ENCODE measurements around the gene TEKT4. TPM values are rescaled to one million over a fixed set of nuclear protein-coding genes. Genes with fewer than 3 reads are reported as not detected.
"Not testable (repeated sequence)": the region's sequence is repeated elsewhere in the genome, so short reads cannot be mapped to it uniquely, and the experiment has no call there.

The TEKT4 gene
- total RNA-seq, 2 experiments from 2014 or later: not detected

DNA sequence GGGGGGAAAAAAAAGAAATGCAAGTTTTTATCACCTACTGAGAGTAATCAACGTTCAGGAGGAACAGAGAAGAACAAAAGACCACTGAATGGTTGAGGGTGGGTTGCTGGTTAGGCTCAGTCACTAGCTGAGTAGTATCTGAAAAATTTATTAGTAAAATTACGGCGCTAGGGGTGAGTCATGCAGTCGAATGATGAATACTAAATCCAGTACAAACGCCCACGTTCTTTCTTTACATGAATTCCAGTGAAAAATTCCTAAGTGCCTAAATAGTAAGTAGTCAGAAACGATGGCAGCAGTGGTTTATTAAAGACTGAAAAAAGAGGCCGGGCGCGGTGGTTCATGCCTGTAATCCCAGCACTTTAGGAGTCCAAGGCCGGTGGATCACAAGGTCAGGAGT, 52.0 kb downstream of the TEKT4 start:
- H3K4me3 Mint-ChIP-seq: no peak overlapping the region
- H3K9me3 Mint-ChIP-seq: peaks cover 5% of the 10 kb centered on the region
- no peak overlapping the region for H3K27ac Mint-ChIP-seq
- TF ChIP-seq CTCF (IDR thresholded peaks at IDR 0.05): no peak
- CTCF ChIA-PET: no interaction called here
- ATAC-seq (no peak), DNase-seq (no peak)
- intact Hi-C loops (cut with micrococcal nuclease): no loop called here
- peaks cover 8% of the 10 kb centered on the region for H3K27me3 Mint-ChIP-seq
- no peaks in the 10 kb centered on the region for H3K36me3 Mint-ChIP-seq (ENCODE audit: low read depth)
- POLR2A ChIA-PET: no interaction called here
- H3K4me1 Mint-ChIP-seq (ENCODE audit: low read depth): no peaks in the 10 kb centered on the region

GRCh38 chr2:94924999-94925398, 53.8 kb downstream of the TEKT4 start:
- CTCF ChIA-PET; H3K4me1 Mint-ChIP-seq (ENCODE audit: low read depth); DNase-seq; H3K4me3 Mint-ChIP-seq; ATAC-seq; POLR2A ChIA-PET; intact Hi-C loops (cut with micrococcal nuclease); H3K27ac Mint-ChIP-seq; H3K9me3 Mint-ChIP-seq; H3K36me3 Mint-ChIP-seq (ENCODE audit: low read depth); H3K27me3 Mint-ChIP-seq: not testable (repeated sequence)

Other genes starting within 250 kb of the TEKT4 start
- gene MAL, start 154.3 kb downstream of the TEKT4 start, total RNA-seq: 10 to 100 TPM; 54.0 to 59.2 TPM

All from activated CD8-positive, alpha-beta T cell treated with anti-CD3 and anti-CD28 coated beads for 36 hours (primary cell).